Mesendoderm (in vitro differentiated cells): ENCODE data around the gene MGAT5B.

Source experiments
- DNase-seq: peaks from one replicate; pipeline ENCODE4 v3.0.0; 2013
- H2AK5ac ChIP-seq: 2 replicates; pipeline ENCODE4 v1.6.1; 2013; ENCODE audit warnings: low read length, inconsistent platforms
- H2BK120ac ChIP-seq: 2 replicates; pipeline ENCODE4 v1.6.1; 2013; ENCODE audit warnings: low read depth, mild to moderate bottlenecking, low read length, moderate library complexity, mixed read lengths
- H2BK15ac ChIP-seq: replicated peaks from 2 replicates; pipeline ENCODE4 v1.6.1; 2013; ENCODE audit warnings: low read depth, mild to moderate bottlenecking, moderate library complexity
- H2BK5ac ChIP-seq: 2 replicates; pipeline ENCODE4 v1.6.1; 2013; ENCODE audit warnings: low read length, inconsistent platforms
- H3K18ac ChIP-seq: 2 replicates; pipeline ENCODE4 v1.6.1; 2013; ENCODE audit warnings: mild to moderate bottlenecking, low read length, mixed read lengths
- H3K23ac ChIP-seq: one replicate; pipeline ENCODE4 v1.6.1; 2013; ENCODE audit warnings: low read length
- H3K27ac ChIP-seq: 2 replicates; pipeline ENCODE4 v1.5.1; 2013; ENCODE audit warnings: low read depth, mild to moderate bottlenecking, inconsistent platforms, low read length, moderate library complexity
- H3K27me3 ChIP-seq: 2 replicates; pipeline ENCODE4 v1.6.1; 2013; ENCODE audit warnings: low read length, control low read depth, mild to moderate bottlenecking, inconsistent platforms; ENCODE audit not compliant: insufficient read depth, poor library complexity
- H3K36me3 ChIP-seq: 2 replicates; pipeline ENCODE4 v1.6.1; 2013; ENCODE audit warnings: low read length, inconsistent platforms; ENCODE audit not compliant: control insufficient read depth, insufficient read depth
- H3K4ac ChIP-seq: one replicate; pipeline ENCODE4 v1.6.1; 2013; ENCODE audit warnings: low read depth, mild to moderate bottlenecking, low read length, moderate library complexity
- H3K4me1 ChIP-seq: 2 replicates; pipeline ENCODE4 v1.6.1; 2013; ENCODE audit warnings: low read depth, low read length, inconsistent platforms; ENCODE audit not compliant: control insufficient read depth
- H3K4me2 ChIP-seq: 2 replicates; pipeline ENCODE4 v1.6.1; 2013; ENCODE audit warnings: low read length
- H3K4me3 ChIP-seq: 2 replicates; pipeline ENCODE4 v1.5.1; 2013; ENCODE audit warnings: mild to moderate bottlenecking, low read length
- H3K56ac ChIP-seq: one replicate; pipeline ENCODE4 v1.6.1; 2013; ENCODE audit warnings: low read length
- H3K79me1 ChIP-seq: 2 replicates; pipeline ENCODE4 v1.6.1; 2013; ENCODE audit warnings: low read length, inconsistent platforms
- H3K79me2 ChIP-seq: 2 replicates; pipeline ENCODE4 v1.6.1; 2013; ENCODE audit warnings: mild to moderate bottlenecking, low read length; ENCODE audit not compliant: control insufficient read depth, insufficient read depth
- H3K9ac ChIP-seq: 2 replicates; pipeline ENCODE4 v1.6.1; 2013; ENCODE audit warnings: low read length, inconsistent platforms
- H4K5ac ChIP-seq: one replicate; pipeline ENCODE4 v1.6.1; 2013; ENCODE audit warnings: low read length
- H4K8ac ChIP-seq: one replicate; pipeline ENCODE4 v1.6.1; 2013; ENCODE audit warnings: low read depth, mild to moderate bottlenecking, control low read depth, low read length, moderate library complexity
- WGBS: extraction: QIAGEN DNeasy Blood & Tissue Kit; methylation state at CpG from one replicate; pipeline ENCODE4 v1.1.7; 2013; ENCODE audit warnings: low lambda C conversion rate, missing lambda C conversion rate; ENCODE audit not compliant: insufficient coverage; ENCODE audit errors: extremely low coverage; 5-methylcytosine and 5-hydroxymethylcytosine counted together

Gene MGAT5B

GRCh38 chr17:76906463-76906862, 38.3 kb downstream of the MGAT5B start:
- no peak overlapping the region for H4K5ac ChIP-seq
- H3K23ac ChIP-seq: no peak overlapping the region
- no peaks in the 10 kb centered on the region for H3K79me1 ChIP-seq
- H3K56ac ChIP-seq: no peak overlapping the region
- no CpG with 5 or more reads among the region's 6 CpGs for WGBS
- no peak overlapping the region for H2BK15ac ChIP-seq
- no peak overlapping the region for H3K18ac ChIP-seq
- no peak overlapping the region for H2BK5ac ChIP-seq
- DNase-seq: no peak
- no peaks in the 10 kb centered on the region for H3K4me1 ChIP-seq
- no peak overlapping the region for H4K8ac ChIP-seq
- H3K4me2 ChIP-seq: no peak overlapping the region
- no peak overlapping the region for H3K4me3 ChIP-seq
- no peak overlapping the region for H3K9ac ChIP-seq
- no peak overlapping the region for H3K27ac ChIP-seq
- no peaks in the 10 kb centered on the region for H3K27me3 ChIP-seq
- no peak overlapping the region for H2BK120ac ChIP-seq
- H3K36me3 ChIP-seq: no peaks in the 10 kb centered on the region
- H2AK5ac ChIP-seq: no peak overlapping the region
- H3K79me2 ChIP-seq: no peaks in the 10 kb centered on the region
- H3K4ac ChIP-seq: no peak overlapping the region

GRCh38 chr17:76907352-76907751, 39.1 kb downstream of the MGAT5B start:
- H3K4me1 ChIP-seq: no peaks in the 10 kb centered on the region
- no peak overlapping the region for H3K27ac ChIP-seq
- H2AK5ac ChIP-seq: no peak overlapping the region
- no peak overlapping the region for H3K56ac ChIP-seq
- no peaks in the 10 kb centered on the region for H3K36me3 ChIP-seq
- no peaks in the 10 kb centered on the region for H3K79me1 ChIP-seq
- H2BK120ac ChIP-seq: no peak overlapping the region
- H2BK5ac ChIP-seq: no peak overlapping the region
- DNase-seq: no peak
- no peak overlapping the region for H3K4me3 ChIP-seq
- H3K79me2 ChIP-seq: no peaks in the 10 kb centered on the region
- no peak overlapping the region for H4K8ac ChIP-seq
- H3K23ac ChIP-seq: no peak overlapping the region
- no peak overlapping the region for H3K9ac ChIP-seq
- H3K27me3 ChIP-seq: no peaks in the 10 kb centered on the region
- no peak overlapping the region for H3K4ac ChIP-seq
- H2BK15ac ChIP-seq: no peak overlapping the region
- no peak overlapping the region for H4K5ac ChIP-seq
- no peak overlapping the region for H3K18ac ChIP-seq
- H3K4me2 ChIP-seq: no peak overlapping the region
- no CpG with 5 or more reads among the region's 3 CpGs for WGBS

GRCh38 chr17:76909971-76910760, 42.0 kb downstream of the MGAT5B start:
- no peak overlapping the region for H3K9ac ChIP-seq
- H3K36me3 ChIP-seq: no peaks in the 10 kb centered on the region
- H3K4me1 ChIP-seq: no peaks in the 10 kb centered on the region
- H2BK120ac ChIP-seq: no peak overlapping the region
- H4K8ac ChIP-seq: no peak overlapping the region
- H3K4me3 ChIP-seq: no peak overlapping the region
- H2BK15ac ChIP-seq: no peak overlapping the region
- H3K23ac ChIP-seq: no peak overlapping the region
- no peaks in the 10 kb centered on the region for H3K79me2 ChIP-seq
- peak; percentile 86 for DNase-seq
- H3K79me1 ChIP-seq: no peaks in the 10 kb centered on the region
- H2AK5ac ChIP-seq: no peak overlapping the region
- H3K56ac ChIP-seq: no peak overlapping the region
- no peak overlapping the region for H2BK5ac ChIP-seq
- H3K4me2 ChIP-seq: no peak overlapping the region
- no peaks in the 10 kb centered on the region for H3K27me3 ChIP-seq
- H3K4ac ChIP-seq: no peak overlapping the region
- no peak overlapping the region for H3K18ac ChIP-seq
- no peak overlapping the region for H4K5ac ChIP-seq
- H3K27ac ChIP-seq: no peak overlapping the region
- WGBS: no CpG with 5 or more reads among the region's 13 CpGs

GRCh38 chr17:76911299-76912017, 43.3 kb downstream of the MGAT5B start:
- no peak overlapping the region for H2BK120ac ChIP-seq
- no peak overlapping the region for H2BK5ac ChIP-seq
- H3K23ac ChIP-seq: no peak overlapping the region
- H2BK15ac ChIP-seq: no peak overlapping the region
- no peak overlapping the region for H4K5ac ChIP-seq
- WGBS: no CpG with 5 or more reads among the region's 5 CpGs
- H3K27ac ChIP-seq: no peak overlapping the region
- no peak overlapping the region for H3K4ac ChIP-seq
- no peak overlapping the region for H3K56ac ChIP-seq
- H3K18ac ChIP-seq: no peak overlapping the region
- no peaks in the 10 kb centered on the region for H3K27me3 ChIP-seq
- H3K79me2 ChIP-seq: no peaks in the 10 kb centered on the region
- H3K79me1 ChIP-seq: no peaks in the 10 kb centered on the region
- H4K8ac ChIP-seq: no peak overlapping the region
- H3K4me2 ChIP-seq: no peak overlapping the region
- H2AK5ac ChIP-seq: no peak overlapping the region
- DNase-seq: no peak
- no peak overlapping the region for H3K9ac ChIP-seq
- no peak overlapping the region for H3K4me3 ChIP-seq
- H3K36me3 ChIP-seq: no peaks in the 10 kb centered on the region
- no peaks in the 10 kb centered on the region for H3K4me1 ChIP-seq

GRCh38 chr17:76912421-76913164, 44.4 kb downstream of the MGAT5B start:
- Histone ChIP-seq H3K4me3 (no peak overlapping the region), H3K36me3 (no peaks in the 10 kb centered on the region), H2AK5ac (no peak overlapping the region), H2BK120ac (no peak overlapping the region), H4K5ac (no peak overlapping the region), H2BK5ac (no peak overlapping the region), H3K9ac (no peak overlapping the region), H4K8ac (no peak overlapping the region), H3K79me2 (no peaks in the 10 kb centered on the region), H3K27ac (no peak overlapping the region), H3K18ac (no peak overlapping the region), H3K23ac (no peak overlapping the region), H2BK15ac (no peak overlapping the region), H3K4me2 (no peak overlapping the region), H3K4ac (no peak overlapping the region), H3K79me1 (no peaks in the 10 kb centered on the region), H3K56ac (no peak overlapping the region), H3K4me1 (no peaks in the 10 kb centered on the region), H3K27me3 (no peaks in the 10 kb centered on the region)
- no peak for DNase-seq
- WGBS: no CpG with 5 or more reads among the region's 28 CpGs
